Stomach (tissue), 4 donors: ENCODE measurements around the gene LRRC61.

ENCODE experiments used
- CTCF ChIP-seq, 7 experiments: fragments of 450-650 bp in 4 of 7; fragments of 200-600 bp in 3 of 7; sonication (generic) in 3 of 7; IDR thresholded peaks; one replicate each; pipeline ENCODE4 v1.5.1; 2016 to 2019; ENCODE audit warnings: antibody characterized with exemption in 7 of 7, control low read depth in 2 of 7, mild to moderate bottlenecking in 1 of 7
- EP300 ChIP-seq: sonication (generic); formaldehyde crosslinking; IDR thresholded peaks from one replicate; pipeline ENCODE4 v1.6.1; 2017; ENCODE audit warnings: antibody characterized with exemption
- POLR2A ChIP-seq, 4 donors: fragments of 450-650 bp; IDR thresholded peaks; one replicate each; pipeline ENCODE4 v1.6.1; 2016; ENCODE audit warnings: antibody characterized with exemption in 4 of 4, control low read depth in 2 of 4, mild to moderate bottlenecking in 1 of 4, moderate library complexity in 1 of 4
- POLR2AphosphoS5 ChIP-seq, 3 donors: sonication (generic); formaldehyde crosslinking; IDR thresholded peaks; one replicate each; pipeline ENCODE4 v1.6.1; 2016; ENCODE audit warnings: antibody characterized with exemption in 3 of 3

GRCh38 chr7:150365194-150365593 lies 42.0 kb downstream of the LRRC61 start:
- no peak for TF ChIP-seq CTCF (IDR thresholded peaks at IDR 0.05)
- TF ChIP-seq POLR2A (IDR thresholded peaks at IDR 0.05) = no peak
- no peak for TF ChIP-seq EP300
- TF ChIP-seq POLR2AphosphoS5 (IDR thresholded peaks at IDR 0.05) = no peak
